Thyroid gland (tissue), 4 donors: ENCODE data around the gene SH2D2A. TPM values are rescaled to one million over a fixed set of nuclear protein-coding genes. Genes with fewer than 3 reads are reported as not detected.

ENCODE experiments used
- DNase-seq, 2 donors: peaks; one replicate each; pipeline ENCODE4 v3.0.0-alpha.2; 2019
- H3K27ac ChIP-seq, 3 donors: fragments of 200-600 bp; sonication (generic); 1 replicate in 2 of 3; 2 replicates in 1 of 3; pipeline ENCODE4 v1.5.1; 2016 to 2019; ENCODE audit warnings: mild to moderate bottlenecking in 1 of 3, moderate library complexity in 1 of 3
- H3K27me3 ChIP-seq: fragments of 200-600 bp; sonication (generic); one replicate; pipeline ENCODE4 v1.5.1; 2019
- H3K36me3 ChIP-seq, 2 donors: fragments of 200-600 bp; sonication (generic); one replicate each; pipeline ENCODE4 v1.5.1; 2016 to 2019
- H3K4me1 ChIP-seq, 2 donors: fragments of 200-600 bp; sonication (generic); one replicate each; pipeline ENCODE4 v1.5.1; 2017 to 2019
- H3K4me3 ChIP-seq, 3 donors: fragments of 200-600 bp; sonication (generic); replicated peaks in 1 of 3; 1 replicate in 2 of 3; 2 replicates in 1 of 3; pipeline ENCODE4 v1.5.1; 2016; ENCODE audit warnings: mild to moderate bottlenecking in 1 of 3
- H3K9me3 ChIP-seq: fragments of 200-600 bp; sonication (generic); one replicate; pipeline ENCODE4 v1.5.1; 2017
- POLR2A ChIP-seq, 2 donors: fragments of 450-650 bp; IDR thresholded peaks; one replicate each; pipeline ENCODE4 v1.6.1; 2017; ENCODE audit warnings: antibody characterized with exemption in 2 of 2, mild to moderate bottlenecking in 2 of 2, moderate library complexity in 1 of 2
- WGBS, 2 donors: methylation state at CpG; one replicate each; pipeline ENCODE4 v1.1.5; 2017; 5-methylcytosine and 5-hydroxymethylcytosine counted together
- intact Hi-C: fragments of 100-400 bp; cut with DNase I; formaldehyde crosslinking; loops from one replicate; pipeline ENCODE4 v1.15.1; 2023
- total RNA-seq, 4 donors: library from RNA; depleted of rRNA; stranded (reverse); fragments of >200 nt; gene quantifications; one replicate each; pipeline ENCODE4 v1.2.3, GENCODE V29; 2016
- TF ChIP-seq, protein P1 (sequence below), 6 experiments: fragments of 200-600 bp in 3 of 6; fragments of 450-650 bp in 3 of 6; sonication (generic) in 3 of 6; IDR thresholded peaks; one replicate each; pipeline ENCODE4 v1.5.1; 2016 to 2019; ENCODE audit warnings: antibody characterized with exemption in 6 of 6, mild to moderate bottlenecking in 2 of 6, inconsistent platforms in 1 of 6, moderate library complexity in 1 of 6

Gene SH2D2A
- total RNA-seq, 4 donors from 2014 or later, result 1.2 to 3.3 (median 2.0) TPM

DNA sequence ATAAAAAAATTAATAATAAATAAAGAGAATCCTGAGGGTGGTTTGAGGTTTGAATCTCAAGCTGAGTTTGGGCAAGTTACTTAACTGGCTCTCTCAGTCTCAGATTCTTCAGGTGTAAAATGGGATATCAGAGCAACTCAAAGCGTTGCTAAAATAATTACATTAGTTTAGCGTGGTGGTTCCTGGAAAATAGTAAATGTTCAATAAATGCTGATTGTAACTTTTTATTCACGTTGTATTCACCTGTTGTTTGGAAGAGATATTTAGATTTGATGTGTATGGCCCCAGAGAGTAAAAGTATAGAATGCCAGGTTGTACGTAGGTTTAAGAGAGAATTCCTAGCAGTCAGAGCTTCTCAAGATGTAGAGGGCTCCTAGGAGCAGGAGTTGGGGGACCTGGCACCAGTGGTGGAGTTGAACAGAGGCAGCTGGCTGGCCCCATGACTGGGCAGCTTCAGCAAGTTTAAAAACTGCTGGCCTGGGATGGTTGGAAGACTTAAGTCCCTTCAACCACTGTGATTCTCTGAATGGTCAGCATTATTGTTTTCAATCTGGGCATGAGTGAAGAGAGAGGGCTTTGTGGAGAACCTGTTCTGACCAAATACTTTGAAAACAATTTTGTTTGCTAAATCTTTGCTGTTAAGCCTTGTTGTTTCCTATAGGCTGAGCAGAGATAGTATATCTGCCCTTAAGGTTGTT is 26.9 kb downstream of the SH2D2A start:
- Histone ChIP-seq H3K27me3 (no peaks in the 10 kb centered on the region), H3K27ac (no peak overlapping the region), H3K4me1 (no peaks in the 10 kb centered on the region), H3K36me3 (peaks cover 49% of the 10 kb centered on the region in 2 donors), H3K9me3 (no peaks in the 10 kb centered on the region), H3K4me3 (no peak overlapping the region)
- TF ChIP-seq, protein P1, sequence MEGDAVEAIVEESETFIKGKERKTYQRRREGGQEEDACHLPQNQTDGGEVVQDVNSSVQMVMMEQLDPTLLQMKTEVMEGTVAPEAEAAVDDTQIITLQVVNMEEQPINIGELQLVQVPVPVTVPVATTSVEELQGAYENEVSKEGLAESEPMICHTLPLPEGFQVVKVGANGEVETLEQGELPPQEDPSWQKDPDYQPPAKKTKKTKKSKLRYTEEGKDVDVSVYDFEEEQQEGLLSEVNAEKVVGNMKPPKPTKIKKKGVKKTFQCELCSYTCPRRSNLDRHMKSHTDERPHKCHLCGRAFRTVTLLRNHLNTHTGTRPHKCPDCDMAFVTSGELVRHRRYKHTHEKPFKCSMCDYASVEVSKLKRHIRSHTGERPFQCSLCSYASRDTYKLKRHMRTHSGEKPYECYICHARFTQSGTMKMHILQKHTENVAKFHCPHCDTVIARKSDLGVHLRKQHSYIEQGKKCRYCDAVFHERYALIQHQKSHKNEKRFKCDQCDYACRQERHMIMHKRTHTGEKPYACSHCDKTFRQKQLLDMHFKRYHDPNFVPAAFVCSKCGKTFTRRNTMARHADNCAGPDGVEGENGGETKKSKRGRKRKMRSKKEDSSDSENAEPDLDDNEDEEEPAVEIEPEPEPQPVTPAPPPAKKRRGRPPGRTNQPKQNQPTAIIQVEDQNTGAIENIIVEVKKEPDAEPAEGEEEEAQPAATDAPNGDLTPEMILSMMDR (IDR thresholded peaks at IDR 0.05), result no peak
- TF ChIP-seq POLR2A (IDR thresholded peaks at IDR 0.05), result no peak
- 83 to 94% methylated on average over 4 of the region's 4 CpGs for WGBS, 2 donors
- no peak for DNase-seq
- intact Hi-C loops, result no loop called here

DNA sequence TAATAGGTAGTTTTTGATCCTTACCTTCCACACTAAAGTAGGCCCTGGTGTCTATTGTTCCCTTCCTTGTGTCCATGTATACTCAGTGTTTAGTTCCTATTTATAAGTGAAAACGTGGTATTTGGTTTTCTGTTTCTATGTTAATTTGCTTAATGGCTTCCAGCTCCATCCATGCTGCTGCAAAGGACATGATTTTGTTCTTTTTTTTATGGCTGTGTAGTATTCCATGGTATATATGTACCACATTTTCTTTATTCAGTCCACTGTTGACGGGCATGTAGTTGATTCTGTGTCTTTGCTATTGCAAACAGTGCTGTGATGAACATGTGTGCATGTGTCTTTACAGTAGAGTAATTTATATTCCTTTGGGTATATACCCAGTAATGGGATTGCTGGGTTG is 28.5 kb downstream of the SH2D2A start:
- intact Hi-C loops, result no loop called here
- DNase-seq, result no peak
- Histone ChIP-seq H3K4me3 (no peak overlapping the region), H3K27ac (no peak overlapping the region), H3K27me3 (no peaks in the 10 kb centered on the region), H3K36me3 (peaks cover 38 to 39% of the 10 kb centered on the region in 2 donors), H3K9me3 (no peaks in the 10 kb centered on the region), H3K4me1 (no peaks in the 10 kb centered on the region)
- TF ChIP-seq, protein P1 (IDR thresholded peaks at IDR 0.05), result no peak
- TF ChIP-seq POLR2A (IDR thresholded peaks at IDR 0.05), result no peak
- WGBS, 2 donors, result 96 to 97% methylated on average over 2 of the region's 2 CpGs

DNA sequence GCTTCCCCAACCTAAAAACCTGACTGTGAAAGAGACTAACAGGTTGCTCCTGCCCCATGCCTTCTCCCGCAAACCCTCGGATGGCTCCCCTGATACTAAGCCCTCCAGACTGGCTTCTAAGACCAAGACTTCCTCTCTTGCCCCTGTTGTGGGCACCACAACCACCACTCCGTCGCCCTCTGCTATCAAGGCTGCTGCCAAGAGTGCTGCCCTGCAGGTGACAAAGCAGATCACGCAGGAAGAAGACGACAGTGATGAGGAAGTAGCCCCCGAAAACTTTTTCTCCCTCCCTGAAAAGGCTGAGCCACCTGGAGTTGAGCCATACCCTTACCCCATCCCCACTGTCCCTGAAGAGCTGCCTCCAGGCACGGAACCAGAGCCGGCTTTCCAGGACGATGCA is 30.0 kb downstream of the SH2D2A start:
- H3K4me1 ChIP-seq, result peaks cover 0 to 3% of the 10 kb centered on the region in 2 donors
- no peak overlapping the region for H3K4me3 ChIP-seq
- H3K27me3 ChIP-seq, result no peaks in the 10 kb centered on the region
- no peak overlapping the region for H3K27ac ChIP-seq
- peaks cover 23 to 24% of the 10 kb centered on the region in 2 donors for H3K36me3 ChIP-seq
- DNase-seq, result no peak
- no peak for TF ChIP-seq POLR2A (IDR thresholded peaks at IDR 0.05)
- TF ChIP-seq, protein P1 (IDR thresholded peaks at IDR 0.05), result no peak
- WGBS, 2 donors, result 88 to 98% methylated on average over 9 of the region's 10 CpGs
- intact Hi-C loops, result no loop called here
- no peaks in the 10 kb centered on the region for H3K9me3 ChIP-seq

DNA sequence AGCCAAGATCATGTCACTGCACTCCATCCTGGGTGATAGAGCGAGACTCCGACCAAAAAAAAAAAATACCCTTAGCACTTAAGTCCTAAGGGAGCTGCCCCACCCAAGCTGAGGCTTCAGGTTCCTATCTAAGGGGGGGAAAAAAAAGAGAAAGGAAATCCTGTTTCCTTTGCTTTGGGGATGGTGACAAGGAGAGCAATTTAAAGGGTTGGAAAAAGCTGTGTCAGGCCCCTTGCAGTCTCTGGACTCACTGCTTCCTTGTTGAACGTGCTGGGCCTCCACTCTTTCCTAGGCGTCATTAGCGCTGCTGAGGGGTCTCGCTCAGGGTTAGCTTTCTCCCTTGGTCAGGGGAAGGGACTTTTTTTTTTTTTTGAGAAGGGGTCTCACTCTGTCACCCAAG is 31.2 kb downstream of the SH2D2A start:
- 87% methylated on average over 6 of the region's 6 CpGs for WGBS, 2 donors
- peaks cover 16 to 17% of the 10 kb centered on the region in 2 donors for H3K36me3 ChIP-seq

DNA sequence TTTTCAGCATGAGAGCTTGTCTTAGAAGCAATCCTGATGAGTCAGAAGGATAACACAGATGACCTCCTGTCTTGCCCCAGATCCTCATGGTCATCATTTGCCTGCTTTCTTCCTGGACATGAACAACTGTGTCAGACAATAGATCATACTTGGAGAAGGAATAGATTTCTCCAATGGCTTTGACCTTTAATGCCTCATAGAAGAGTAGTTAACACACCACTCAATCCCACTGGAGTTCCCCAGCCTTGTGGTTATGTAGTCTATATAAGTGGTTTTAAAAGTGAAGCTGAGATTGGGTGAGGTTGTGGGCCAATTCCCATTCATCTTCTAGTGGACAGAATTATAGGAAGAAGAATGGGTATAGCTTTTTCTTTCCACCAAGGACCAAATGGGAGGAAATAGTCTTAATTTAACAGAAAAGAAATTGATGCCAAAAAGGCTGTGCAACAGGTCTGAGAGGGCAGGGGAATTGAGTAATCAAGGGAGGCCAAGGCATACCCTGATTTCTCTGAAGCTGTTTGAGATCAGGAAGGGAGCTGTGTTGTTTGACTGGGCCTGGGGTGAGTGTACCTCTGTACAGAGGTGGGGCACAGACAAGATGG is 35.0 kb downstream of the SH2D2A start:
- H3K4me3 ChIP-seq, result no peak overlapping the region
- H3K36me3 ChIP-seq, result peaks cover 7% of the 10 kb centered on the region in 2 donors
- DNase-seq, result no peak

More for the DNA sequence above, 31.2 kb downstream of the SH2D2A start:
- intact Hi-C loops, result no loop called here
- no peak overlapping the region for H3K27ac ChIP-seq
- peaks cover 0 to 5% of the 10 kb centered on the region in 2 donors for H3K4me1 ChIP-seq
- H3K4me3 ChIP-seq, result no peak overlapping the region
- DNase-seq, result no peak
- no peaks in the 10 kb centered on the region for H3K27me3 ChIP-seq
- no peak for TF ChIP-seq POLR2A (IDR thresholded peaks at IDR 0.05)
- TF ChIP-seq, protein P1 (IDR thresholded peaks at IDR 0.05), result no peak
- H3K9me3 ChIP-seq, result no peaks in the 10 kb centered on the region

More for the DNA sequence above, 35.0 kb downstream of the SH2D2A start:
- intact Hi-C loops, result no loop called here
- TF ChIP-seq, protein P1 (IDR thresholded peaks at IDR 0.05), result no peak
- no peak for TF ChIP-seq POLR2A (IDR thresholded peaks at IDR 0.05)
- Histone ChIP-seq H3K4me1 (peaks cover 6 to 7% of the 10 kb centered on the region in 2 donors), H3K27me3 (no peaks in the 10 kb centered on the region), H3K27ac (no peak overlapping the region), H3K9me3 (no peaks in the 10 kb centered on the region)
